Pancreas (tissue), 10 donors: Measurements from ENCODE around the gene BLOC1S5. TPM values are rescaled to one million over a fixed set of nuclear protein-coding genes. Genes with fewer than 3 reads are reported as not detected.

Experiments used
- ATAC-seq, 4 donors: fragments of 200-7000 bp; cut with Tn5 transposase; one replicate each; pipeline versions ENCODE4 v1.8.0 to v1.9.1; 2020; ENCODE audit warnings: mild to moderate bottlenecking in 4 of 4, moderate library complexity in 4 of 4
- DNase-seq, 6 donors: peaks; one replicate each; pipeline ENCODE4 v3.0.0-alpha.2; 2020
- FAIRE-seq: peaks from 2 replicates; lab custom pipeline; 2012; peaks lifted over from hg19 to GRCh38; lab: Jason Lieb, UNC
- H3K27ac ChIP-seq, 4 donors: fragments of 200-600 bp; sonication (generic); 1 replicate in 3 of 4; 2 replicates in 1 of 4; pipeline versions ENCODE4 v1.5.0 to v1.8.0; 2020
- H3K27me3 ChIP-seq, 4 donors: fragments of 200-600 bp; one replicate each; pipeline ENCODE4 v1.8.0; 2021
- H3K36me3 ChIP-seq, 3 donors: fragments of 200-600 bp; sonication (generic) in 1 of 3; one replicate each; pipeline versions ENCODE4 v1.5.0 to v1.8.0; 2020 to 2021
- H3K4me1 ChIP-seq, 3 donors: fragments of 200-600 bp; one replicate each; pipeline ENCODE4 v1.8.0; 2021
- H3K4me3 ChIP-seq, 4 donors: fragments of 200-600 bp; sonication (generic) in 2 of 4; one replicate each; pipeline versions ENCODE4 v1.5.0 to v1.8.0; 2020 to 2021
- H3K9me3 ChIP-seq, 4 donors: fragments of 200-600 bp; one replicate each; pipeline ENCODE4 v1.8.0; 2021
- CTCF ChIP-seq, 4 donors: fragments of 200-600 bp; sonication (generic) in 3 of 4; IDR thresholded peaks; one replicate each; pipeline versions ENCODE4 v1.5.0 to v1.8.0; 2021; ENCODE audit warnings: antibody characterized with exemption in 4 of 4
- WGBS, 2 donors: extraction: QIAGEN DNeasy Blood & Tissue Kit; methylation state at CpG; one replicate each; pipeline ENCODE4 v1.1.7; 2013; 5-methylcytosine and 5-hydroxymethylcytosine counted together
- intact Hi-C, 3 donors: fragments of 100-400 bp; cut with DNase I; formaldehyde crosslinking; loops; one replicate each; pipeline versions ENCODE4 v1.11.1 to v1.14.2; 2022
- polyA plus RNA-seq, 2 donors: library from polyadenylated mRNA; stranded (reverse); fragments of 200-250 nt; gene quantifications; one replicate each; pipeline ENCODE4 v1.2.3, GENCODE V29; 2013
- total RNA-seq, 6 donors: library from RNA; stranded (reverse); fragmentation: NEBNext Ultra II Directional in 4 of 6; extraction: Animal tissue kit (Norgen Biotek cat#: 25700) in 4 of 6; gene quantifications; one replicate each; pipeline versions ENCODE4 v1.2.1 to v1.2.4, GENCODE V29; 2021 to 2023
- donor health status: healthy with polysubstance abuse.
- donor health status: DM: no; HTN: no; CAD: no; lungs with moderate emphysema.
- donor health status: DM: no; HTN: no; CAD: no.
- donor health status: control.
- donor health status: control.
- donor health status: Bipolar disorder and iron deficiency.
- donor health status: DM: yes; HTN: yes; CAD: no.
- donor health status: DM: no; HTN: no; CAD: no.
- donor health status: DM: no; HTN: no; CAD: no.
- donor health status: DM: yes; HTN: yes; CAD: no.

The BLOC1S5 gene
- total and polyA plus RNA-seq, 8 donors: 2.6 to 9.0 (median 4.5) TPM

GRCh38 chr6:8102122-8102958 lies 38.2 kb upstream of the BLOC1S5 start, which contains the start of gene EEF1E1:
TSS of gene EEF1E1 (minus strand) at chr6:8102548. CDS start at chr6:8102521, 27 bp downstream.
- H3K4me3 ChIP-seq: peak within 1 kb of the TSS; percentile 56 to 83 (median 71)
- H3K4me1 ChIP-seq: peaks cover 0 to 12% (median 8%) of the 10 kb centered on the region in 3 donors
- no peaks in the 10 kb centered on the region for H3K36me3 ChIP-seq
- ATAC-seq: peak; percentile 98 to 100 (median 100)
- no peaks in the 10 kb centered on the region for H3K9me3 ChIP-seq
- no peak for FAIRE-seq
- H3K27me3 ChIP-seq: no peaks in the 10 kb centered on the region
- peak within 1 kb of the TSS; percentile 50 to 73 (median 62) for H3K27ac ChIP-seq
- WGBS, 2 donors: 1 to 2% methylated on average over 37 to 43 of the region's 43 CpGs
- TF ChIP-seq CTCF (IDR thresholded peaks at IDR 0.05): no peak
- peak; percentile 95 to 98 (median 97) for DNase-seq
- intact Hi-C loops: no loop called here

- WGBS, 2 donors: 55 to 69% methylated on average over 8 of the region's 8 CpGs
- H3K36me3 ChIP-seq: peaks cover 5 to 9% (median 6%) of the 10 kb centered on the region in 3 donors
- H3K27ac ChIP-seq: no peak overlapping the region
- peak overlapping the region in 1 of 4 donors; percentile 17 for H3K4me3 ChIP-seq
- peaks cover 0 to 12% (median 8%) of the 10 kb centered on the region in 3 donors for H3K4me1 ChIP-seq
- no peaks in the 10 kb centered on the region for H3K27me3 ChIP-seq
- no peak for FAIRE-seq
- intact Hi-C loops: no loop called here
- TF ChIP-seq CTCF (IDR thresholded peaks at IDR 0.05): no peak
- DNase-seq: no peak
- H3K9me3 ChIP-seq: no peaks in the 10 kb centered on the region
- ATAC-seq: no peak
Observed at GRCh38 chr6:8100159-8100854, 36.1 kb upstream of the BLOC1S5 start.

GRCh38 chr6:8090650-8091049 lies 26.5 kb upstream of the BLOC1S5 start:
- 98 to 99% methylated on average over 3 of the region's 3 CpGs for WGBS, 2 donors
- no peaks in the 10 kb centered on the region for H3K9me3 ChIP-seq
- H3K4me3 ChIP-seq: no peak overlapping the region
- TF ChIP-seq CTCF (IDR thresholded peaks at IDR 0.05): no peak
- peaks cover 0 to 3% (median 0%) of the 10 kb centered on the region in 3 donors for H3K4me1 ChIP-seq
- FAIRE-seq (no peak), DNase-seq (no peak), ATAC-seq (no peak)
- no peaks in the 10 kb centered on the region for H3K27me3 ChIP-seq
- peaks cover 3 to 15% (median 3%) of the 10 kb centered on the region in 3 donors for H3K36me3 ChIP-seq
- no peak overlapping the region for H3K27ac ChIP-seq
- intact Hi-C loops: no loop called here

GRCh38 chr6:8088886-8089285 lies 24.7 kb upstream of the BLOC1S5 start:
- no peak for DNase-seq
- no peak overlapping the region for H3K4me3 ChIP-seq
- intact Hi-C loops: no loop called here
- H3K27me3 ChIP-seq: no peaks in the 10 kb centered on the region
- no peaks in the 10 kb centered on the region for H3K9me3 ChIP-seq
- no peak overlapping the region for H3K27ac ChIP-seq
- no peak for TF ChIP-seq CTCF (IDR thresholded peaks at IDR 0.05)
- WGBS, 2 donors: 96 to 98% methylated on average over 2 of the region's 2 CpGs
- H3K4me1 ChIP-seq: peaks cover 0 to 21% (median 15%) of the 10 kb centered on the region in 3 donors
- H3K36me3 ChIP-seq: peaks cover 0 to 5% (median 3%) of the 10 kb centered on the region in 3 donors
- ATAC-seq: no peak
- FAIRE-seq: no peak
